ENCODE results near the gene CDH16. TPM values are rescaled to one million over a fixed set of nuclear protein-coding genes. Genes with fewer than 3 reads are reported as not detected.

CDH16 gene
- total RNA-seq, 1 donor from 2014 or later = 1.8 TPM

GRCh38 chr16:66920299-66920590 lies 1.6 kb upstream of the CDH16 start:
- no peak overlapping the region for H3K4me3 ChIP-seq (ENCODE audit: low read depth, low read length)
- peaks cover 1% of the 10 kb centered on the region for H3K27me3 ChIP-seq (ENCODE audit: control insufficient read depth, insufficient read depth, low read length)
- no peak for TF ChIP-seq CTCF (IDR thresholded peaks at IDR 0.05; ENCODE audit: insufficient read depth, low read length, severe bottlenecking)
- no peaks in the 10 kb centered on the region for H3K36me3 ChIP-seq (ENCODE audit: control insufficient read depth, insufficient read depth, low read length)
- DNase-seq (ENCODE audit: low read depth) (no peak), FAIRE-seq (no peak)

GRCh38 chr16:66919569-66920298 lies 1.0 kb upstream of the CDH16 start:
- no peak for DNase-seq (ENCODE audit: low read depth)
- Histone ChIP-seq H3K36me3 (ENCODE audit: control insufficient read depth, insufficient read depth, low read length) (no peaks in the 10 kb centered on the region), H3K4me3 (ENCODE audit: low read depth, low read length) (no peak overlapping the region), H3K27me3 (ENCODE audit: control insufficient read depth, insufficient read depth, low read length) (peaks cover 1% of the 10 kb centered on the region)
- TF ChIP-seq CTCF (IDR thresholded peaks at IDR 0.05; ENCODE audit: insufficient read depth, low read length, severe bottlenecking) = no peak
- FAIRE-seq = no peak

GRCh38 chr16:66918355-66918754 lies 330 bp downstream of the CDH16 start:
- TF ChIP-seq CTCF (IDR thresholded peaks at IDR 0.05; ENCODE audit: insufficient read depth, low read length, severe bottlenecking) = no peak
- no peak overlapping the region for H3K4me3 ChIP-seq (ENCODE audit: low read depth, low read length)
- no peak for FAIRE-seq

GRCh38 chr16:66917741-66918140 lies 944 bp downstream of the CDH16 start:
- Histone ChIP-seq H3K27me3 (ENCODE audit: control insufficient read depth, insufficient read depth, low read length) (peaks cover 1% of the 10 kb centered on the region), H3K4me3 (ENCODE audit: low read depth, low read length) (no peak overlapping the region)

More at GRCh38 chr16:66918355-66918754, 330 bp downstream of the CDH16 start:
- DNase-seq (ENCODE audit: low read depth) = no peak
- Histone ChIP-seq H3K36me3 (ENCODE audit: control insufficient read depth, insufficient read depth, low read length) (no peaks in the 10 kb centered on the region), H3K27me3 (ENCODE audit: control insufficient read depth, insufficient read depth, low read length) (peaks cover 1% of the 10 kb centered on the region)

GRCh38 chr16:66916518-66916917 lies 2.2 kb downstream of the CDH16 start:
- DNase-seq (ENCODE audit: low read depth) = no peak
- no peak for FAIRE-seq
- H3K36me3 ChIP-seq (ENCODE audit: control insufficient read depth, insufficient read depth, low read length) = no peaks in the 10 kb centered on the region
- H3K27me3 ChIP-seq (ENCODE audit: control insufficient read depth, insufficient read depth, low read length) = peaks cover 1% of the 10 kb centered on the region
- no peak overlapping the region for H3K4me3 ChIP-seq (ENCODE audit: low read depth, low read length)
- no peak for TF ChIP-seq CTCF (IDR thresholded peaks at IDR 0.05; ENCODE audit: insufficient read depth, low read length, severe bottlenecking)

More at GRCh38 chr16:66917741-66918140, 944 bp downstream of the CDH16 start:
- TF ChIP-seq CTCF (IDR thresholded peaks at IDR 0.05; ENCODE audit: insufficient read depth, low read length, severe bottlenecking) = no peak
- DNase-seq (ENCODE audit: low read depth) = no peak
- no peaks in the 10 kb centered on the region for H3K36me3 ChIP-seq (ENCODE audit: control insufficient read depth, insufficient read depth, low read length)
- no peak for FAIRE-seq

GRCh38 chr16:66915041-66915440 lies 3.6 kb downstream of the CDH16 start:
- peaks cover 1% of the 10 kb centered on the region for H3K27me3 ChIP-seq (ENCODE audit: control insufficient read depth, insufficient read depth, low read length)
- H3K4me3 ChIP-seq (ENCODE audit: low read depth, low read length) = no peak overlapping the region
- no peak for TF ChIP-seq CTCF (IDR thresholded peaks at IDR 0.05; ENCODE audit: insufficient read depth, low read length, severe bottlenecking)
- FAIRE-seq (no peak), DNase-seq (ENCODE audit: low read depth) (no peak)
- no peaks in the 10 kb centered on the region for H3K36me3 ChIP-seq (ENCODE audit: control insufficient read depth, insufficient read depth, low read length)

Measured in bronchial epithelial cell (primary cell).